GM18951 (cell line): ENCODE results near the gene CD6.

Experiments used
- POLR2A ChIP-seq: IDR thresholded peaks from 4 replicates; pipeline ENCODE4 v1.6.1; 2011; ENCODE audit warnings: mild to moderate bottlenecking; ENCODE audit not compliant: insufficient read length, insufficient read depth; ENCODE audit errors: extremely low read depth
- in situ Hi-C: fragments of 300-500 bp; cut with MboI; formaldehyde crosslinking; loops from one replicate; pipeline ENCODE4 v1.12.0; 2022; ENCODE audit warnings: low sequenced_read_pairs, mixed read lengths, inconsistent platforms; ENCODE audit not compliant: unreplicated experiment

Gene CD6

DNA sequence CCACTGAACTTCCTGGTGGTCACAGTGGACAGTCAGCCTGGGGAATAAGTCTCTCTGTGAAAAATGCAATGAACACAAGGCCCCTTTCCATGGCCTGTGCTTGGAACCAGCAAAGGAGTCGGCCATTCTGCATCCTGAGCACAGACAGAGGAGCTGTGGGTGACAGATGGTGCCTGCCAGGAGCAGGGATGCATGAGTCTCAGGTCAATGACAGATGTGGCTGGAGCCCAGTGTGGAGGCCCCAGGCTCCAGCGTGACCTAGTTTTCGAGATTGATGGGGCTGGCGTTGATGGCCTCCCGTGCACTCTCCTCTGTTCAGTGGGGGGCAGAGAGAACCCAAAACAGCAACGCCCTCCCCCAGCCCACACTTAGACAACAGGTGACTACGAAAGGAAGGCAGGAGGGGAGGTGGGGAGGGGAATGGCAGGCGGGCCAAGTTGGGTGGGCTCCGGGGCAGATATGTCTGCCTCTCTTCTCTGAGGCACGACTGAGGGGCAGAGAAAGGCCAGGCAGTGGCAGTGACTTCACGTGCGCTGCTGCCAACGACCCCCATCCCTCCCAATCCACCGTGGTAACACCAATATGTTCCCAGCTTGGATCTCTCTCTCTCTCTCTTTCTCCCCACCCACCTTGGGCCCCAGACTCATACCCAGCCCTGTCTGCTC is 96.4 kb downstream of the CD6 start:
- in situ Hi-C loops = no loop called here
- no peak for TF ChIP-seq POLR2A

GRCh38 chr11:61068581-61068980 is 97.1 kb downstream of the CD6 start:
- TF ChIP-seq POLR2A = no peak

DNA sequence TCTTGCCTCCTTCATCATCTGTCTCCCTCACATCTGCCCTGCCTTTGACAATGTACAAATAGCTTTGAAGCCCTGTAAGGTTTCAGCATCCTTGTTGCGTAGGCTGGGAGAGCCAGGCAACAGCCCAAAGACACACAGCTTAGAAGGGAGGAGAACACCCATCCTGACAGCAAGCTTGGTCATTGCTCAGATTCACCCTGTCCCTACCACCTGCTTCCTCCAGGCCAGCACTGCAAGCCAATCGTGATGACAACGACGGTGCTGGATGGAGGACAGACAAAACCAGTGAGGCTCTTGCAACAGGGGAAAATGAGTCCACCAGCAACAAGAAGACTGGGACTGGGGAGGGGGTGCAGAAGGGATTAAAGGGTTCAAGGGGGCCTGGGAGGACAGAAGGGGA is 97.9 kb downstream of the CD6 start:
- TF ChIP-seq POLR2A = no peak
- in situ Hi-C loops = no loop called here

More at GRCh38 chr11:61068581-61068980, 97.1 kb downstream of the CD6 start:
- in situ Hi-C loops = no loop called here
